ENCODE results near the gene BRD3OS.

The BRD3OS gene

DNA sequence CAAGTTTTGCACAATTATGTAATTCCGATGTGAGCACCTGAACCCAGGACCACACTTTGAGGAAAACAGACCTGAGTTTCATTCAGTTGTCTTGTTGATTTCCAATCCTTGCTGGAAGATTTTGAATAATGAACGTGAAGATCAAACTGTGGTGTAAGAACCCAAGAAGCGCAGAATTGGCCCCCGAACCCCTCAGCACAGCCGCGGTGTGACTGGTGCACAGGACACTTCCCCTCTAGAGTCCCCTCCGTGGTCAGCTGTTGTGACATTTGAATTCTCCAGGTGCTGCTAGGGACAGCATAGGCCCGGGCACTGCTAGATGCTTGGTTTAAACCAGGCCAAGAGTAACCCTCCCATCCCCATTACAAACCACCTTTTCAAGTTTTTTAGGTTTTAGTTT, 1.7 kb downstream of the BRD3OS start:
- H3K9me3 ChIP-seq (ENCODE audit: control insufficient read depth in 2 of 2, low read length in 2 of 2): no peaks in the 10 kb centered on the region
- no peak overlapping the region for H3K4me3 ChIP-seq (ENCODE audit: low read length in 2 of 2)
- no peak overlapping the region for H3K9ac ChIP-seq (ENCODE audit: low read depth in 1 of 2, low read length in 2 of 2)
- no peak overlapping the region for H3K27ac ChIP-seq (ENCODE audit: low read depth in 2 of 2, low read length in 2 of 2)
- peaks cover 5 to 9% of the 10 kb centered on the region in 2 donors for H3K4me1 ChIP-seq (ENCODE audit: control insufficient read depth in 2 of 2, insufficient read depth in 2 of 2, low read length in 2 of 2)
- H3K27me3 ChIP-seq (ENCODE audit: control insufficient read depth in 2 of 2, insufficient read depth in 2 of 2, low read length in 2 of 2): no peaks in the 10 kb centered on the region
- peaks cover 8 to 10% of the 10 kb centered on the region in 2 donors for H3K36me3 ChIP-seq (ENCODE audit: control insufficient read depth in 2 of 2, insufficient read depth in 2 of 2, low read length in 2 of 2)

DNA sequence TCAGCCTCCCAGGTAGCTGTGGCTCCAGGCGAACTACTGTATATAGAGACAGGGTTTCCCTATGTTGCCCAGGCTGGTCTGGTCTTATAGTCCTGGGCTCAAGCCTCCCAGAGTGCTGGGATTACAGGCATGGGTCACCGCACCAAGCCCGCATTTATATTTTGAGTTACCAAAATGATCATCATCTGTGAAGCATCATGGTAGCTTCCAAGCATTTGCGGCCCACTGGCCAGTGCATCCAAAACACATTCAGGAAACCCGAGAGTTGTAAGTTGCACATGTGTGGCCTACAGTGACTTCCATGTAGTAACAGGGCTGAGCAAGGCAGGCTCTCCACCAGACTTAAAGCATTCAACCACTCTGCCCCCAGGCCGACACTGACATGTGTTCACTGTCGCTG, 2.3 kb downstream of the BRD3OS start:
- H3K9me3 ChIP-seq (ENCODE audit: control insufficient read depth in 2 of 2, low read length in 2 of 2): no peaks in the 10 kb centered on the region
- peaks cover 9 to 10% of the 10 kb centered on the region in 2 donors for H3K36me3 ChIP-seq (ENCODE audit: control insufficient read depth in 2 of 2, insufficient read depth in 2 of 2, low read length in 2 of 2)
- no peaks in the 10 kb centered on the region for H3K27me3 ChIP-seq (ENCODE audit: control insufficient read depth in 2 of 2, insufficient read depth in 2 of 2, low read length in 2 of 2)
- no peak overlapping the region for H3K9ac ChIP-seq (ENCODE audit: low read depth in 1 of 2, low read length in 2 of 2)
- no peak overlapping the region for H3K27ac ChIP-seq (ENCODE audit: low read depth in 2 of 2, low read length in 2 of 2)
- no peak overlapping the region for H3K4me3 ChIP-seq (ENCODE audit: low read length in 2 of 2)
- peaks cover 5 to 9% of the 10 kb centered on the region in 2 donors for H3K4me1 ChIP-seq (ENCODE audit: control insufficient read depth in 2 of 2, insufficient read depth in 2 of 2, low read length in 2 of 2)

DNA sequence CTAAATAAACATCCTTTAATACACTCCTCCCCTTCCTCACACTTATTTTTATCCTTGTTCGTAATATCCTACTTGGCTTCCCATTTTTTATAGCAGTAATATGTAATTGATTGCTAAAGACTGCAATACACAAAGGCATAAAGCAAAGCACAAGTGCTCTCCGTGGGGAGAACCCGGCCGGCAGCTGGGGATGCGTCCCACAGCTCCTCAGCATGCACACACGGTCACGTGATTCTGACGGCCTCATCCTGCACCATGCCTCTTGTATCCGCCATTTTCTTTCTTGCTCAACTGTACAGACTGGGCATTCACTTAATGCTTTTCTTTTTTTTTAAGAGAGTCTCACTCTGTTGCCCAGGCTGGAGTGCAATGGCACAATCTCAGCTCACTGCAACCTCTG, 2.8 kb downstream of the BRD3OS start:
- H3K9ac ChIP-seq (ENCODE audit: low read depth in 1 of 2, low read length in 2 of 2): no peak overlapping the region
- H3K4me3 ChIP-seq (ENCODE audit: low read length in 2 of 2): no peak overlapping the region
- H3K27ac ChIP-seq (ENCODE audit: low read depth in 2 of 2, low read length in 2 of 2): no peak overlapping the region
- no peaks in the 10 kb centered on the region for H3K27me3 ChIP-seq (ENCODE audit: control insufficient read depth in 2 of 2, insufficient read depth in 2 of 2, low read length in 2 of 2)
- H3K9me3 ChIP-seq (ENCODE audit: control insufficient read depth in 2 of 2, low read length in 2 of 2): no peaks in the 10 kb centered on the region
- peaks cover 13 to 14% of the 10 kb centered on the region in 2 donors for H3K36me3 ChIP-seq (ENCODE audit: control insufficient read depth in 2 of 2, insufficient read depth in 2 of 2, low read length in 2 of 2)
- H3K4me1 ChIP-seq (ENCODE audit: control insufficient read depth in 2 of 2, insufficient read depth in 2 of 2, low read length in 2 of 2): peaks cover 5 to 9% of the 10 kb centered on the region in 2 donors

DNA sequence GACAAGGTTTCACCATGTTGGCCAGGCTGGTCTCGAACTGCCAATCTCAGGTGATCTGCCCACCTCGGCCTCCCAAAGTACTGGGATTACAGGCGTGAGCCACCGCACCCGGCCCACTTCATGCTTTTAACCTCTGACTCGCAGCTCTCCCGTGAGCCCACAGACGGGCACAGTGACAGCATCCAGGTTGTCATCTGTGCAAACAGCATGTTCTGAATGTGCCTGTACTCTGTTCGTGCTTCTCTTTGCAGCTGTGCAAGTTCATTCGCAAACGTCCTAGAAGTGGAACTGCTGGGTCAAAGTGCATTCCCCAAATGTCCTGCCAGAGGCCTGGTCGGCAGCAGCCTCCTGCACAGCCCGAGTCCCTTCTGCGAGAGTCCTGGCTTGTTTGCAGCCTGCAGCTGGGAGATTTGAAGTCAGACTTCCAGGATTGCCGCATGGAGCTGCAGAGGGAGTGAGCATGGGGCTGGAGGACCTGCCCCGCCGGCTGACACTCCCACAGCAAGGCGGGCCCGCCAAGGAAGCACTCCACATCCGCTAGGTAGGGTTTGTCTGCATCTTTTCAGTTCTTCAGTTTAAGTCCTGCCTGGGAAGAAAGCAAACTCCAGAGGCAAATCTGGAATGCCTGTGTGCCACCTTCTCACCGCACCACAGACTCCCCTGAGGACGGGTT, 3.4 kb downstream of the BRD3OS start:
- Histone ChIP-seq H3K27me3 (ENCODE audit: control insufficient read depth in 2 of 2, insufficient read depth in 2 of 2, low read length in 2 of 2) (no peaks in the 10 kb centered on the region), H3K36me3 (ENCODE audit: control insufficient read depth in 2 of 2, insufficient read depth in 2 of 2, low read length in 2 of 2) (peaks cover 17 to 19% of the 10 kb centered on the region in 2 donors), H3K27ac (ENCODE audit: low read depth in 2 of 2, low read length in 2 of 2) (no peak overlapping the region), H3K4me3 (ENCODE audit: low read length in 2 of 2) (no peak overlapping the region), H3K9ac (ENCODE audit: low read depth in 1 of 2, low read length in 2 of 2) (no peak overlapping the region), H3K4me1 (ENCODE audit: control insufficient read depth in 2 of 2, insufficient read depth in 2 of 2, low read length in 2 of 2) (peaks cover 5 to 9% of the 10 kb centered on the region in 2 donors), H3K9me3 (ENCODE audit: control insufficient read depth in 2 of 2, low read length in 2 of 2) (no peaks in the 10 kb centered on the region)

- H3K4me3 ChIP-seq (ENCODE audit: low read length in 2 of 2): no peak overlapping the region
- H3K27ac ChIP-seq (ENCODE audit: low read depth in 2 of 2, low read length in 2 of 2): no peak overlapping the region
- no peaks in the 10 kb centered on the region for H3K27me3 ChIP-seq (ENCODE audit: control insufficient read depth in 2 of 2, insufficient read depth in 2 of 2, low read length in 2 of 2)
- no peaks in the 10 kb centered on the region for H3K9me3 ChIP-seq (ENCODE audit: control insufficient read depth in 2 of 2, low read length in 2 of 2)
- H3K36me3 ChIP-seq (ENCODE audit: control insufficient read depth in 2 of 2, insufficient read depth in 2 of 2, low read length in 2 of 2): peaks cover 24 to 27% of the 10 kb centered on the region in 2 donors
- H3K4me1 ChIP-seq (ENCODE audit: control insufficient read depth in 2 of 2, insufficient read depth in 2 of 2, low read length in 2 of 2): peaks cover 5 to 9% of the 10 kb centered on the region in 2 donors
- H3K9ac ChIP-seq (ENCODE audit: low read depth in 1 of 2, low read length in 2 of 2): no peak overlapping the region
Measured at GRCh38 chr9:134029248-134030226, 4.3 kb downstream of the BRD3OS start.

DNA sequence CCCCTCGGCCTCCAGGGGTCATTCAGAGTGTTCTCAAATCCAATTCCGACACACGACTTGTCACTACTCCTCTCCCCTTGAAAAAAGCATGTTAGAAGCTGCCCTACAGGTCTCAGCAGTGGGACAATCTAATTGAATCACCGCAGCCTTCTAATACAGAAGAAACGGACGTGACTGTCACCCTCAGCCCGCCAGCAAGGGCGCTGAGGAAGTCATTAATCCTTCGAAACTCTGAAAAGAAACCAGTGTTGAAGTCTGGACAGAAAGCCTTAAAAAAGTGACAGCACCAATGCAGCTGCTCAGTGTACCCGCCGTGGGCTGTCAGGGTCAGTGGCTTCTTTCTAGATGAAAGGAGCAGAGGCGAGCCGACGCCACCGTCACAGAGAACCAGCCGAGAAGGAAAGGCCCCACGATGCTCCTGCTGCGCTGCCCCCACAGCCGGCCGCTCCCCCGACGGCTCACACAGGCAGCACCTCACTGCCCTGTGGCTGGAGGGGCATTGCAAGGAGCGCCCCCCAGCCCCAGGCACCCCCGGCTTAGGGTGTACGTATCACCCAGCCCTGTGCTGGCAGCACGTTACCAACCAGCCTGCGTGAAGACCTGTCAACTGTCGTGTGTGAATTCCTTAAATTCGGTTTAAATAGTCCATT, 5.7 kb downstream of the BRD3OS start:
- H3K4me3 ChIP-seq (ENCODE audit: low read length in 2 of 2): no peak overlapping the region
- H3K27me3 ChIP-seq (ENCODE audit: control insufficient read depth in 2 of 2, insufficient read depth in 2 of 2, low read length in 2 of 2): no peaks in the 10 kb centered on the region
- H3K27ac ChIP-seq (ENCODE audit: low read depth in 2 of 2, low read length in 2 of 2): no peak overlapping the region
- no peak overlapping the region for H3K9ac ChIP-seq (ENCODE audit: low read depth in 1 of 2, low read length in 2 of 2)
- no peaks in the 10 kb centered on the region for H3K9me3 ChIP-seq (ENCODE audit: control insufficient read depth in 2 of 2, low read length in 2 of 2)
- H3K36me3 ChIP-seq (ENCODE audit: control insufficient read depth in 2 of 2, insufficient read depth in 2 of 2, low read length in 2 of 2): peaks cover 38 to 39% of the 10 kb centered on the region in 2 donors
- H3K4me1 ChIP-seq (ENCODE audit: control insufficient read depth in 2 of 2, insufficient read depth in 2 of 2, low read length in 2 of 2): peaks cover 3 to 6% of the 10 kb centered on the region in 2 donors

DNA sequence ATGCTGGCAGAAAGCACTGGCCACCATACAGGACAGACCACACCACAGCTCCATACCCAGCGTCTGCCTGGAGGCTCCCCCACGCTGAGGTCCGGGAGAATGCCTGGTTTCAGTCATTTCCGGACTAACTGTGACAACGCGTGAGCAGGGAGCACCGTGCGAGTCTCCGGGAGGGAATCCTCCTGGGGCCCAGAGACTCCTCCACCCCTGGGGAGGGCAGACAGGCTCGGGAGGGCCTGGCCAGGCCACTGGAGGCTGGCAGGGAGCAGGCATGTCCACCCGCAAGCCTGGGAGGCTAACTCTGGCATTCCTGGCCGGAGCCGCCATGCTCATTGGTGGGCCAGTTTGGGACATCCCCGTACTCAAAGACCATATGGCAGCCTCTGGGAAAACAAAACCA, 6.5 kb downstream of the BRD3OS start:
- Histone ChIP-seq H3K4me1 (ENCODE audit: control insufficient read depth in 2 of 2, insufficient read depth in 2 of 2, low read length in 2 of 2) (no peaks in the 10 kb centered on the region), H3K9me3 (ENCODE audit: control insufficient read depth in 2 of 2, low read length in 2 of 2) (no peaks in the 10 kb centered on the region), H3K36me3 (ENCODE audit: control insufficient read depth in 2 of 2, insufficient read depth in 2 of 2, low read length in 2 of 2) (peaks cover 39 to 45% of the 10 kb centered on the region in 2 donors)

DNA sequence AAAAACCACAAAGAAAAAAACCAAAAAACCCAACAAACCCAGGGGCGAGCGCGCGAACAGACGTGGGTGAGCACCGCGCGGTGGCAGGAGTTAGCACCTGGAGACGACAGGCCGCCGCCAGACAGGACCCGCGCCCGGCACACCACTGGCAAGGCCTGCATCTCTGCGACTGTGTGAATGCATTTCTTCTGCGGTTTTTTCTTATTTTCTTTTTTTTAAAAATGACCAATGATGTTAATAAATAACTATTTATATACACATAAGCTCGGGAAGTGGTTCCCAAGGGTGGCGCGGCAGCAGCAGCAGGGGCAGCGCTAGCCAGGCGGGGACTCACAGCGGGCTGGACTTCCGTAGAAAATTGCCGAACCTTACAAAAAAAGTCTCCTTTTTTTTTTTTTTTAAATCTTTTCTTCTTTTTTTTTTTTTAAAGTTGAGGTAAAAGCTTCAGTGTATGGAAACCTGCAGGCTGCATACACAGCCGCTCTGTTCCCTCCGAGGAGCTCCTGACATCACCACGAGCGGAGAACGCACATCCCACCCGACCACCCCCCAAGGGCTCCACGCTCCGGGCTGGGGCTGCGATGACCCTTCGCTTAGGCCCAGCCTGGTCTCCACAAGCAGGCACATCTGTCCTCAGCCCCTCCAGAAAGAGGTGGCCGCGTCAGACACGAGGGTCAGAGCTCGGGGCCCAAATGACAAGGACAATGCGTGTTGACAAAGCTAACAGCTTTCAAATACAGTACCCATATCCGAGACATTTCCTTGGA, 7.4 kb downstream of the BRD3OS start:
- Histone ChIP-seq H3K27me3 (ENCODE audit: control insufficient read depth in 2 of 2, insufficient read depth in 2 of 2, low read length in 2 of 2) (no peaks in the 10 kb centered on the region), H3K4me1 (ENCODE audit: control insufficient read depth in 2 of 2, insufficient read depth in 2 of 2, low read length in 2 of 2) (no peaks in the 10 kb centered on the region), H3K4me3 (ENCODE audit: low read length in 2 of 2) (no peak overlapping the region), H3K27ac (ENCODE audit: low read depth in 2 of 2, low read length in 2 of 2) (no peak overlapping the region), H3K9me3 (ENCODE audit: control insufficient read depth in 2 of 2, low read length in 2 of 2) (no peaks in the 10 kb centered on the region), H3K9ac (ENCODE audit: low read depth in 1 of 2, low read length in 2 of 2) (no peak overlapping the region), H3K36me3 (ENCODE audit: control insufficient read depth in 2 of 2, insufficient read depth in 2 of 2, low read length in 2 of 2) (peaks cover 39 to 45% of the 10 kb centered on the region in 2 donors)

More for the DNA sequence above, 6.5 kb downstream of the BRD3OS start:
- H3K27ac ChIP-seq (ENCODE audit: low read depth in 2 of 2, low read length in 2 of 2): no peak overlapping the region
- H3K4me3 ChIP-seq (ENCODE audit: low read length in 2 of 2): no peak overlapping the region
- H3K9ac ChIP-seq (ENCODE audit: low read depth in 1 of 2, low read length in 2 of 2): no peak overlapping the region
- H3K27me3 ChIP-seq (ENCODE audit: control insufficient read depth in 2 of 2, insufficient read depth in 2 of 2, low read length in 2 of 2): no peaks in the 10 kb centered on the region

DNA sequence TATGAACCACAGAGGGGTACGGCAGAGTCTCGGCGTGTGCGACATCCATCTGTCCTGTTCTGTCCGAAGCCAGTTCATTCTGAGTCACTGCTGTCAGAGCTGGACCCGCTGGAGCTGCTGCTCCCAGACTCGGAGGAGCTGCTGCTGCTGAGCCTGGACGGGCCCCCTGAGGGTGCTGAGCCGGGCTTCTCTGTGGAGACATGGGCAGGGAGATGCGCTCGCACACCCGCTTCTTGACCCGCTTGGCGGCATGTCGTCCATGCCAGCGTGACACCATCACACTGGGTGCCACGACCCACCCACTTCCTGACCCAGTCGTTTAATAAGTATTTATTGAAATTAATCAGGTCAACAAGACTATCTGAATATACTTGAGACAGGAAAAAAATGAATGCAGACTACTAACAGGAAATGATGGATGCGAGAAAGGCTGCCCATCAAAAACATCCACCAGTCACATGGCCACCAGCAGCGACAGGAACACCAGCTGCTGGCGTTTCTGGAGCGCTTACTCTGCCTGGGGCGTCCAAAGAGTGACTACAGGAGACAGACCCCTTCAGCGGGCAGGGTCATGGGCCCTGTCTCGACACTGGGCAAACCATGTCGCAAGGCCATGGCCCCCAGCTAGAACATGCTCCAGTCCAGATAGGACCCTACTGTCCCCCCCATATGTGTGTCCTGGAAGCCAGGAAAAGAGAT, 8.4 kb downstream of the BRD3OS start:
- Histone ChIP-seq H3K27me3 (ENCODE audit: control insufficient read depth in 2 of 2, insufficient read depth in 2 of 2, low read length in 2 of 2) (no peaks in the 10 kb centered on the region), H3K27ac (ENCODE audit: low read depth in 2 of 2, low read length in 2 of 2) (no peak overlapping the region), H3K4me3 (ENCODE audit: low read length in 2 of 2) (no peak overlapping the region), H3K9me3 (ENCODE audit: control insufficient read depth in 2 of 2, low read length in 2 of 2) (no peaks in the 10 kb centered on the region), H3K36me3 (ENCODE audit: control insufficient read depth in 2 of 2, insufficient read depth in 2 of 2, low read length in 2 of 2) (peaks cover 39 to 45% of the 10 kb centered on the region in 2 donors), H3K4me1 (ENCODE audit: control insufficient read depth in 2 of 2, insufficient read depth in 2 of 2, low read length in 2 of 2) (no peaks in the 10 kb centered on the region), H3K9ac (ENCODE audit: low read depth in 1 of 2, low read length in 2 of 2) (no peak overlapping the region)

Measured in mucosa of rectum (tissue), 2 donors.